ENCODE data around the gene TBL3.
"Not testable (repeated sequence)": the region's sequence is repeated elsewhere in the genome, so short reads cannot be mapped to it uniquely, and the experiment has no call there.

Gene TBL3

DNA sequence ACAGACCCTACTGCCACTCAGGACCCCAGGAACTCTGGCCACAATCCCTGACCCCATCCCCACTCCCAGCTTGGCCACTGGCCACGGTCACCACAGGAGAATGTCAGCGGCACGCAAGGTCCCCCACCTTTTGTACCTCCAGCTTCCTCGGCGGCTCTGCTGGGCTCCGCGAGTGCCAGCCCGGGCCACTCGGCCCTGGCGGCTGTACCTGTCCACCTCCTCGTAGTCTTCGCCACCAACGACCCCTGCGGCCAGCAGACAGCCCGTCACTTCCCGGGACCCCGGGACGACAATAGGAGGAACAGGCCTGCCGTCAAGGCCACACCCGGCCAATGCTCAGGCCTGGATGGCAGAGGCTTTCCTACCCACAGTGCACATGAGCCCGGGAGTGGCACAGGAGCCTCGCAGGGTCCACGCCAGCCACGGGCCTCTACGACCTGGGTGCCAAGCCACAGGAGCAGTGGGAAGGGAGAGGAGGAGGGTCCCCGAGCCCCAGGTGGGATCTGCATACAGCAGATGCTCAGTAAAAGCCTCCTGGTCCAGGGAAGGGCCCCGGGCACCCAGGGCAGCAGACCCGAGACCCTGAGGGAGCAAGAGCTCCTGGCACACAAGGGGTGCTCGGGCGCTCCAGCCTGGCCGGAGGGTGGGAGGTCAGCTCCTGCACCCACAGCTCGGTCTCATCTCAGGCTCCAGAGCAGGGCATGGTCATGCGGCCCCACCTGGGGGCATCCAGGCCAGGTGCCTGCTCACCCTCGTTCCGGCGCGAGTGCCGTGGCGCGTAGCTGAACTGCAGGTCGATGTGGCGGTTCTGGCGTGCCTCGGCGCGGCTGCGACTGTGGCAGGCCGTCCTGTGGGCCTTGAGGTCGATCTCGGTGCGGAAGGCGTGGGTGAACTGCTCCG lies 29.9 kb downstream of the TBL3 start:
- no peak for FAIRE-seq

DNA sequence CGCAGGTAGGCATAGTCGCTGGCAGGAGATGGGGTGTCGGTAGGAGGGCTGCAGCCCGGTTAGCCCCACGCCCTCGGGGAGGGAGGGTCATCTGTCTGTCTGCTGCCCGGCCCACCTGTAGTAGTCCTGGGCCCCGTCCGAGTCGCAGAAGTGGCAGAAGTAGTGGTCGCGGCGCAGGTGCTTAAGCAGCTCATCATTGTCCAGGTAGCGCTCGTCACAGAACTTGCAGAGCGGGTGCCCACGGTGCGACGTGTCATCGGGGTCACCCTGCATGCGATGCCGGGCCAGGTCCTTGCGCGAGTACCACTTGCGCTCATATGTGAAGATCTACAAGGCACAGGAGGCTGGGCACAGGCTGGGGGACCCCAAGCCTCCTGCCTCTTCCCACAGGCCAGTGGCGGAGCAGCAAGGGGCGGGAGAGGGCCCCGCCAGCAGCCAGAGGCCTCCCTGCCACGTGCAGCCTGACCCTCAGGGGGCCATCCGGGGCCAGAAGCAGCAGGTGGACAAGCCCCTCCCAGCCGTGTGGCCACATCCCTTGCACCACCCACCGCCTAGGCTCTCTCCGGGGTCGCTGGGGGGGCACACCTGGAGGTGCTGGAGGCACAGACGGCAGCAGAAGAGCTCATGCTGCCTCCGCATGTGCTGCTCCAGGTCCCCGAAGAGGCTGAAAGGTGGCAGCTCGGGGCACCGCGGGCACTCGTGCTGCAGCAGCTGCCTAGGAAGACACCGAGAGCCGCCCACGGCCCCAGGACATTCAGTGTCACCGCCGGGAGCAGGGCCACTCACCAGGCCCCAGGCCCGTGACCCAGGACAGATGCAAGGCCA lies 30.8 kb downstream of the TBL3 start:
- no peak for FAIRE-seq

DNA sequence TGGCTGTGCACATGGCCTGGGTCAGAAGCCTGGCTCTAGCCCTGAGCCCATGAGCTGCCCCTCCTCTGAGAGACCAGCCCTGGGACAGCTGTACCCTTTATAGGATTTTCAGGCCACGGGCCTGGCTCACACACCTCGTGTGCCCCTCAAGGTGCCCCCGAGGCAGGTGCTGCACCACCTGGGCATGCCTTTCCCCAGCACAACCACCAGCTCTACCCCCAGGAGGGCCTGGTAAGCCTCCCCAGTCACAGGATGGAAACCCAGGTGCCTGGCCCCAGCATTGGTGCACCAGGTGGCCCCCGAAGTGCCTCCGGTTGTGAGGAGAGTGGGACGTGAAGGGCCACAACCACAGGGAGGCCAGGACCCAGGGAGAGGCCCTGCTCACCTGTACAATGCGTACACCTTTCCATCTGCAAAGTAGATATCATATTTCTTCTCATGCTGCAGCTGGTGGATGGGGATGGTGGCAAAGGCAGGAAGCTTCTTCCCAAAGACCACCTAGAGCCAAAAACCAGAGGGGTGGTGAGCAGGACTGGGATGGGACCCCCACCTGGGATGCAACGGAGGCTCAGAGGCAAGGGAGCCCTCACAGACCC lies 31.5 kb downstream of the TBL3 start:
- no peak for FAIRE-seq

DNA sequence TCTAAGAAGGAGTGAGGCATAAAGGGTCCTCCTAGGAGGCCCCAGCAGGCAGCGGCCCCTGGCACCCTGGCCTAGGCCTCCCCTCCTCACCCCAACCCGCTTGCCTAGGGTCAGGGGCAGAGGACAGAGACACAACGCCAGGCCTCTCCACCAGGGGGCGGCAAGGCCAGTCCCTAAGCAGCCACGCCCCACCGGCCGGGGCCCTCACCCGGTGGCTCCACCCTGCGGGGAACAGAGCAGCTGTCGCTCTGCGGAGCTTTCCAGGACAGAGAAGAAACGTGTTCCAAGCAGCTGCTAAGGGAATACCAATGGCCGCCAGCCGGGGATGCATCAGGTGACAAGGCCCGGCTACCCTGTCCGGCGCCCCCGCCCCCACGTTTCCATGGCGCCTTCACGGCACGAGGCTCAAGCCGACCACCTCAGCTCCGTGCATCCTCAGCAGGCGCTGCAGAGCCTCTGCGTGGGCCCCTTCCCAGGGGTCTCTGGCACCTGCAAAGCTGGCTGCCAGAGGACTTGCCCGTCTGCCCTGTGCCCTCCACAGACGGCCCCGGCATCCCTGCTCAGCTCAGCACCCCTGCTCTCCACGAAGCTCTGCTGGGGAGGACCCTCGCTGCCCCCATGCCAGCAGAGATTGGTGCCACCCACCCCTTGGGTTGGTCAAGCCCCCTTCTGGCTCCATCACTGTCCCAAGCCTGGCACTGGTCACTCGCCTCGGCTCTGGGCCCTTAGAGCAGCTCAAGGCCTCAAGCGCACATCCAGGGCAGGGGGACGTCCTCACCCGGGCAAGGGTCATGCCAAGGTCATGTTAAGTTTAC lies 32.2 kb downstream of the TBL3 start:
- no peak for FAIRE-seq

DNA sequence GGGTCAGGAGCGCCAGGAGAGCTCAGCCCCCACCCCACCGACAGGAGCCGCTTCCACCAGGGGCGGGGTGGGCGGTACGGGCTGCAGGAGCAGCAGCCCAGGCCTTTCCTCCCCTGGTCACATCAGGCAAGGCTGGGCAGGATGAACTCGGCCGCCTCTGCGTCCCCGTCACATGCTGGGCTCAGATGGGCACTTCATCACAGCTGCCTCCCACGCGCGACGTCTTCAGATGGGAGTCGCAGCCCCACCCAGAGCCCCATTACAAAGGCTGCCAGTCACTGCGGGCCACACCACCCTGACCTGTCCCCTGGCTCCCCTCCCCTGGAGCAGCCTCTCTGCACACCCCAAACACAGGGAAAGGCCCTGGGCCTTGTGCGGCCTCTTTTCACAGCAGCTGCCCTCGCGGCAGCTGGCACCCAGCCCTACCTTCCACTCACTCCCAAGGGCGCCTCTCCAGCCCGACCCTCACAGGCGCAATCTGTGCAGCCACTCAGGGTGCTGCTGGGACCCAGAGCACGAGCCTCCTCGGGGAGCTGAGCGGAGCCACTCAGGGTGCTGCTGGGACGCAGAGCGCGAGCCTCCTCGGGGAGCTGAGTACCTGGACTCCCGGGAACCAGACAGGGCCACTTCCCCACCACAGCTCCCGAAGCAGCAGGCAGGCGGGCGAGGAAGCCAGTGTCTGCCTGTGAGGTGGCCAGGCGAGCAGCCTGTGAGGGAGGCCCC lies 33.1 kb downstream of the TBL3 start:
- FAIRE-seq: no peak

DNA sequence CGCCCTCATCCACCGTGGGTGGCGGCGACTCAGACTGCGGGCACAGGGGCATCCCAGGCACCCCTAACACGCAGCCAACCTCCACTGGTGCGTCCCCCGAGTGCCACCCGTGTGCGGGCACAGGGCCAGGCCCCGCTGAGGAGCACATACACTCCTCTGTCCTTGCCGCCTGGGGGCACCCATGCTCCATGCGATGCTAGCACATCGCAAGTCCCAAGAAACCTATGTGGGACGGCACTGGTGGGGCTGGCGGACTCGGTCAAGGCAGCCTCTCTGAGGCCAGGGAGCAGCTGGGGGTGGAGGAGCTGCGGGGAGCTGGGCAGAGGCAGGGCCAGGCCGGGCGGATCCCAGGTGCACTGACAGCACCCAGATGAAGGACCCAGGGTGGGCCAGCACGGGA lies 33.8 kb downstream of the TBL3 start:
- FAIRE-seq: no peak

DNA sequence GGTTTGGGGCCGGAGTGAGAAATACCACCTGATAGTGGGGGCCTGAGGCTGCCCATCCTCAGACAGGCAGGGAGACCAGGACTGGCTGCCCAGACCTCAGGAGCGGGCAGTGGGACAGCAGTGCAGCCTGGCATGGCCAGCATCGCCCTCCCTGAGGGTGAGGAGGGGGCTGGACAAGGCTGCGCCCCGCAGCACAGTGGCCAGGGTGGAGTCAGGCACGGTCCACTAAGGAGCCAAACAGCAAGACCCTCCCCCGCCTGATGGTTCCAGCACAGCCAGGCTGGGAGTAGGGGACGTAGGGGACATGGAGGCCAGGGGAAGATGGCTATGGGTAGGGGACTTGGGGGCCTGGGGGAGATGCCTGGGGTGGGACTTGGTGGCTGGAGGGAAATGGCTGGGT lies 34.5 kb downstream of the TBL3 start:
- FAIRE-seq: no peak

DNA sequence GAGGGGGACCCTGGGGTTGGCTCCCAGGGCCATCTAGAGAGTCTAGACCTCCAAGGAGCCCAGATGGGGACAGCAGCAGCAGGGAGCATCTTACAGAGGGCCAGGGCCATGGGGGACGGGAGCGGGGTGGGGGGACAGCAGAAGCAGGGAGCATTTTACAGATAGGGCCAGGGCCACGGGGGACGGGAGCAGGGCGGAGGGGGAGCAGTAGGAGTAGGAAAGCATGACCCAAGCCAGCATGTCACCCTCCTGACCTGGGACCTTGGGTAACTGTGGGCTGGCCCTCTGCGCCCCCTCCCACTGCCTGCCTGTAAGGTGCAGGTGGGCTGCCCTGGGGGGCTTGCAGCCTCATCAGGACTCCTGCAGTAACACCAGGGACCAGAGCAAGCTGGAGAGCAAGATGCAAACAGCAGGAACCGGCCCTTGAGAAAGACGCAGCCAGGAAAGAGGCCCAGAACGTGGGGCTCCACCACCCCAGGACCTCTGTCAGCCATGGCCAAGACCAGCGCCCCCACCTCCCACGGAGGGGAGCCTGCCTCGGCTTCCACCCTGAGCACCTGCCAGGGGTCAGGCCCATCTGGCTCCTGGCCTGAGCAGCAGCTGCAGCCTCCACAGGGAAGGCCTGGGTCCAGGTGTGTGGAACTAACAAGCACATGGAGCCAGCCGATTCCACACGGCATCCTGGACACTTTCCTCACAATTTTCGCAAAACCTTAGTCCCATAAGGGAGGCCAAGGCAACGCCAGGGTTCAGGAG lies 35.4 kb downstream of the TBL3 start:
- FAIRE-seq: no peak

DNA sequence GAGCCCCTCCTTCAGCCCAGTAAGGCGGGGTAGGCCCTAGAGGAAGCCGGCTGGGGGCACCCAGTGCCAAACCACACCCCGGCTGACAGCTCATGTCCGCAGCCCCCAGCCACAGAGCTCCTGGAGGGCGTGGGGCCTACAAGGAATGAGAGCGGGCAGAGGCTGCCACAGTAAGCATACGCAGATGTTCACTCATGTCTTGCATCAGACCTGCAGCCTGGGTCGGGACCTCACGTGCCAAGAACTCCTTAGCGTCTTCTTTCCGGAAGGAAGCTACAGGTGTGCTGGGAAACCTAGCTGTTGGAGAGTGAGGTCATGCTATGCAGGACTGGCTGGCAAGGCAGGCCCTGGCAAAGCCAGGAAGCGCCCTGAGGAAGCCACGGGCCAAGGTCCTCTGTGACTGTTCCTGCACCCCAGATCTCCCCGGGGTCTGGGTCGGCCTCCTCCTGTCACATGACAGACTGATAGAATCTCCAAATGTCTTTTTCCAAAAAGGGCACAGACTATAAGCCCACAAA lies 36.2 kb downstream of the TBL3 start:
- FAIRE-seq: no peak

DNA sequence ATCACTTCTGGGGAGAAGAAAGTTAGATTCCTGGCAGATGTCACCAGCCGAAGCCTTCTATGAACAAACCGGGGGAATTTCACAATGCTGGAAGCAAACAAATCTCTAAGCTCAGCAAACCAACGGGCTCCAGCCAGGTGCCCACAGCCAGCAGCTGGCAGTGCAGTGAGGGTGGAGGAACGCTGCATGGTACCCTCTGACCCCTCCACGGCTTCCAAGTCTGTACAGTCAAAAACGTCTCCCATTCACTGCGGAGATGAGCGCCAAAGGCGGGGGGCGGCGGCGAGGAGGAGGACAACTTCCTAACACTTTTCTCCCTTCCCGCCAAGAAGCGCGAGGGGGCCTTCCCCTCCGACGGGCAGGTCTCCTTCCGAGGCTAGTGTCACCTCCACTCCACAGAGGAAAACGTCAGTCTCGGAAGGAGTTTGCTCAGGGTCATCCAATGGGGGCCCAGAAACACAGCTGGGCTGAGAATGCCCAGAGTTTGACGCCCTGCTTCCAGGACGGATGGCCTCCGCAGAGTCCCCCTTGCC lies 36.8 kb downstream of the TBL3 start:
- FAIRE-seq: no peak

DNA sequence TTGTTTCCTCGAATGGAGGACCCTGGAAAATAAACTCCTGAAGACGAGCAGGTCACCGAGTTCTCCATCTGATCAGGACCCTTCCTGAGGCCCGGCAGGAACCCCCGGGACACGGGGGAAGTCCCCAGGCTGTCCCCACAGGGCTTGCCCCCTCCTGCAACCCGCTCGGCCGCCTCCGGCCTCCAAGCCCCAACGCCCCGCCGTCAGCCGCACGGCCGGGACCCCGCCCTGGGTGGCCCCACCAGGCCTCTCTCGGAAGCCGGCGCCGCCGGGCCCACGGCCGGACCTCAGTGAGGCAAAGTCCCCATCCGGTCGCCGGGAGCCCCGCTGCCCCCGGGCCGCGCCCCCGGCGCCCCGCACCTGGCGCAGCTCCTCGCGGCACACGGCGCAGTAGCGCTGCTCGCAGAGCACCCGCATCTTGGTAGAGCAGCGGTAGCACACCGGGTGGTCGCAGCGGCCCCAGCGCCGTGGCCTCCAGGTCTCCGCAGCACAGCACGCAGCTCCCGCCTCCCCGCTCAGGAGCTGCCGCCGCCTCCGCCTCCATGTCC lies 37.4 kb downstream of the TBL3 start:
- no peak for FAIRE-seq

DNA sequence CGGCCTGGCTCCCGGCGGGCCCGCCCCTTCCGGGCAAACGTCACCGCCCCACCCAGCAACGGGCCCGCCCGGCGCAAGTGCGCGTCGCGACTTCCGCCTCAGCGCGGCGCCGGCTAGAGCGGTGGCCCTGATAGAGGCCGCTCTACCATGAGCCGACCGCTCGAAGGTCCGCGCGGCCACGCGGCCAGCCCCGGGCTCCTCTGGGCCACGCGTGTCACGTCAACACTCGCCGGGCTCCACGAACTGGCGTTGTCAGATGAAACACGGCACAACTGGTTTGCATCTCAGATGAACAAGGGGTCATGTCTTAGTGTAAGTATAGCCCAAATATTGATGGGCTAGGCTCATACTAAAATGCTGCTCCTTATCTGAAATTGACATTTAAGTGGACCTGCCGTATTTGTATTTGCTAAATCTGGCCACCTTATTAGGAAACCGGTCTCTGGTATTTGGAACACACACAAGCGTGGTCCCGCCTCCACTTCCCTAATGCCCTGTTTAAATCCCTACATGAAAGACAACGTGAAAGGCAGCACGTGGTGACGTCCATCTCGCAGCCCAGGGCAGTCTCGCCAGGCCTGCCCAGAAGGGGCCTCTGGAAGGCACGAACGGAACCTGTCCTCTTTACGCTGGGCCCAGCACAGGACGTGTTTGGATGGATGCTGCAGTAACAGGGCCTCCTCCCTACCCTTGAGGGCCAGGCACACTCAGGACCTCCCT lies 38.1 kb downstream of the TBL3 start, which contains the start of gene ZNF598:
ZNF598 (minus strand) TSS at position 31 of the 720 bp plus-strand sequence.
- no peak for FAIRE-seq

DNA sequence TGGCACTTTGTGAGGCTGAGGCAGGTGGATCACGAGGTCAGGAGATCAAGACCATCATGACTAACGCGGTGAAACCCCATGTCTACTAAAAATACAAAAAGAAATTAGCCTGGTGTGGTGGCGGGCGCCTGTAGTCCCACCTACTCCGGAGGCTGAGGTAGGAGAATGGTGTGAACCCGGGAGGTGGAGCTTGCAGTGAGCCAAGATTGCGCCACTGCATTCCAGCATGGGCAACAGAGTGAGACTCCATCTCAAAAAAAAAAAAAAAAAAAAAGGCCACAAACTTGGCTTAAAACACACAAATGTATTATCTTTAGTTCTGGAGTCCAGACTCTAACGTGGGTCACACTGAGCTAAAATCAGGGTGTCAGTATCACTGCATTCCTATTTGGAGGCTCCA lies 39.9 kb downstream of the TBL3 start:
- FAIRE-seq: not testable (repeated sequence)

DNA sequence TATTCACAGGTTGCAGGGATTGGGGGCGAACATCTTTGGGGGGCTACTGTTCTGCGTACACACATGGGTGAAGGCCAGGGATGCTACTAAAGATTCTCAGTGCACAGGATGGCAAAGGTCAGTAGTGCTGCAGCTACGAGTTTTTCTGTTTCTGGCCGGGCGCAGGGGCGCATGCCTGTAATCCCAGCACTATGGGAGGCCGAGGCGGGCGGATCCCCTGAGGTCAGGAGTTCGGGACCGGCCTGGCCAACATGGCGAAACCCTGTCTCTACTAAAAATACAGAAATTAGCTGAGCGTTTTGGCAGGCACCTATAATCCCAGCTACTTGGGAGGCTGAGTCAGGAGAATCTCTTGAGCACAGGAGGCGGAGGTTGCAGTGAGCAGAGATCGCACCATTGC lies 41.7 kb downstream of the TBL3 start:
- no peak for FAIRE-seq

DNA sequence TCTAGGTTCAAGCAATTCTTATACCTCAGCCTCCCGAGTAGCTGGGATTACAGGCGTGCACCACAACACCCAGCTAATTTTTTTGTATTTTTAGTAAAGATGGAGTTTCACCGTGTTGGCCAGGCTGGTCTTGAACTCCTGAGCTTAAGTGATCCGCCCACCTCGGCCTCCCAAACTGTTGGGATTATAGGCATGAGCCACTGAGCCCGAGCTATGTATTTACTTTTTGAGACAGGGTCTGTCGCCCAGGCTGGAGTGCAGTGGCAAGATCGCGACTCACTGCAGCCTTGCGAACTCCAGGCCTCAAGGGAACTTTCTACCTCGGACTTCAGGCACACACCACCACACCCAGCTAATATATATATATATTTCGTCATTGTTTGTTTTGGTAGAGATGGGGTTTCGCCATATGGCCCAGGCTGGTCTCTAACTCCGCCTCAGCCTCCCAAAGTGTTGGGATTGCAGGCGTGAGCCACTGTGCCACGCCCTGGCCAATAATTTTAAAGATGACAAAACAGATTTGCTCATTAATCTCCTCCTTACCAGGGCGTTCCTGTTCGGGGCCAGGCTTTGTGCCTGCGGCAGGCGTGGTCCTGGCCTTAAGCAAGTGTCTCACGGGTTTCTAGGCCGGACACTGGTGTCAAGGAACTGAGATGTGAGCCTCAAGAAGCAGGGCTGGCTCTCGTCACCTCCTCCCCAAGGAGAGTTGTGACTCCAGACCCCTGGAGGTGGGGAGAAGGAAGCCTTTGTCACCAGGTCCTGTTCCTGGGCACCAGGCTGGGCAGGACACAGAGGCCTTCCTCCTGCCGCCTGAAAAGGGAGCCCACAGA lies 43.5 kb downstream of the TBL3 start:
- no peak for FAIRE-seq

DNA sequence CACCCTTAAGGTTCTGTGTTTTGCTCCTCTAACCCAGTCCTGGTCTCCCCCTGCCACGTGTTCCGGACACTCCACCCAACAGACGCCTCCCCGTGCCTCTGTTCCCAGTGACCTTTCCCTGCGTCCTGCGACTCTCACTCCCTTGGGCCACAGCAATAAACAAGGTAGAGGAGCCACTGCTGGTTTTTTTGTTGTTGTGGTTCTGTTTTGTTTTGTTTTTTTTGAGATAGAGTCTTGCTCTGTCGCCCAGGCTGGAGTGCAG lies 44.0 kb downstream of the TBL3 start:
- FAIRE-seq: no peak

DNA sequence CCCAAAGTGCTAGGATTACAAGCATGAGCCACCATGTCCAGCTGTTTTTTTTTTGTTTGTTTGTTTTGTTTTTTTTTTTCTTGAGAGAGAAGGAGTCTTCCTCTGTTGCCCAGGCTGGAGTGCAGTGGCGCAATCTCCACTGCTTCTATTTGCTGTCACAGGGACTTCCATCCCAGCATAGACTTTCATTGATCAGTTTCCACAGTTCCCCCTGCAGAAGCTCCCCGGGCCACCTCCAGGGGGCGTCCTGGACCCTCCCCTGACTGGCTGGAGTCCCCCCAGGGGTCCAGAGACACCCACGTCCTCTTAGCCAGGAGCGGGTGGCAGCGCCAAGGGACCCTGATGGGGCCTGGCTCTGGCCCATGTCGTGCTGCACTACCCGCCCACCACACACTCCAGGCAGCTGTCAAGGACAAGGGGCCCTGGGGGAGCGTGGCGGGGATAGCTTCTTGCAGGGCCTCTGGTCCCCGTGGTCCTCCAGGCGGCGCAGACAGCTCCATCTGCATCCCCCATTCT lies 44.6 kb downstream of the TBL3 start:
- FAIRE-seq: no peak

DNA sequence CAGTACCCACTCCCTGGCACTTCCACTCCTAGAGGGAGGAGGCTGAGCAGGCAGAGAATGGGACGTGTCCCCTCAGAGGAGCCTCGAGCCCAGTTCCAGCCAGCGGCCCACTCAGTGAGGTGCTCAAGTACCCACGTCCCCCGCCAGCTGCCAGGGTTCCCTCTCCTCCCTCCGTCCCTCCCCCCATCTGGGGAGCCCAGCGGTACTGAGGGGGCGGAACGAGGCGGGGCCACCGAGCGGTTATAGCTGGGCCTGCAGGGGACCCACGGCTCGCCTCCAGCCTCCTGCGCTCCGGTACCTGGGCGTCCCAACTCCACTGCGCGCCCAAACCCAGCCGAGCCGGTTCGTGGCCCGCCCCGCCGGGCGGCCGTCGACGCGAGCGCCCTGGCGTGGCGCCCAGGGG lies 47.7 kb downstream of the TBL3 start, which contains the start of gene NPW:
NPW (plus strand) TSS at position 268 of the 403 bp plus-strand sequence.
- FAIRE-seq: no peak
